Inflammatory macrophage treated with lipopolysaccharide for 1 hour (primary cell): ENCODE data around the gene DNAJC9.

ENCODE experiments used
- DNase-seq, 2 donors: peaks; one replicate each; pipeline ENCODE4 v3.0.0-alpha.2; 2020 to 2022

The DNAJC9 gene

GRCh38 chr10:73238990-73239566, 8.0 kb downstream of the DNAJC9 start:
- DNase-seq: no peak

DNA sequence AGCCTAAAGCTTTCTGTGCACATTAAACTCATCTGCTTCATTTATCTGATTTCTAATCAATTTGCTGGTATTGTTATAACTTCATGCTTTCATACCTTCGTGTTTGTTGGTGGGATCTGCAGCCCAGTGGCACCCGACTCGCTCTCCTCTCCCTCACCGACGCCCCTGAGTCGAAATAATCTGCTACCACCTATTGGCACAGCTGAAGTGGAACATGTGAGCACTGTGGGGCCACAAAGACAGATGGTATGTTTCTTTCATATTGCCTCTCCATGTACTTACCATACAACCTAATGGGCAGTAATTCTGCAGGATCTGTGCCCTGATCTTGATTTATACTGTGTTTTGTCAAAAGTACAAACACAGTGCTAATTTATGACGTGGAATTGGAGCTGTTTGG, 12.4 kb downstream of the DNAJC9 start:
- no peak for DNase-seq

DNA sequence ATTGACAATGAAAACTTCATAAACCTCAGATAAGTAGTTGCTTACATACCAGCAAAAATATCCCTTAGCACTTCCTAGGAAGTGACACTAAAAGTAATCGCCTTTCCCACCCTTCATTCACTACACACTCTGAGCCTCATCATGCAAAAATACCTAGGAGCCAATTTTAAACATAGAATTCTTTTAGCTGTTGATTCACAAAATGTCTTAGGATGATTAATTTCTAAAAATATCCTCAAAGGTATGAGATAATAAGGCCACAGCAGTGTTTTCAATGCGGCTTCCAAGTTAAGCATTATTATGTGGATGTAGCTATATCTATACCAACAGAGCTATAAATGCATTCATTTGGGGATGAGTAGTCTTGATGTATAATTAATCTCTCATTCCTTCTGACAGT, 13.2 kb downstream of the DNAJC9 start:
- no peak for DNase-seq

GRCh38 chr10:73232887-73233286, 14.2 kb downstream of the DNAJC9 start:
- no peak for DNase-seq

GRCh38 chr10:73229567-73229966, 17.5 kb downstream of the DNAJC9 start:
- DNase-seq: peak; percentile 62 to 67

GRCh38 chr10:73228247-73228646, 18.8 kb downstream of the DNAJC9 start:
- DNase-seq: peak; percentile 45 to 71

DNA sequence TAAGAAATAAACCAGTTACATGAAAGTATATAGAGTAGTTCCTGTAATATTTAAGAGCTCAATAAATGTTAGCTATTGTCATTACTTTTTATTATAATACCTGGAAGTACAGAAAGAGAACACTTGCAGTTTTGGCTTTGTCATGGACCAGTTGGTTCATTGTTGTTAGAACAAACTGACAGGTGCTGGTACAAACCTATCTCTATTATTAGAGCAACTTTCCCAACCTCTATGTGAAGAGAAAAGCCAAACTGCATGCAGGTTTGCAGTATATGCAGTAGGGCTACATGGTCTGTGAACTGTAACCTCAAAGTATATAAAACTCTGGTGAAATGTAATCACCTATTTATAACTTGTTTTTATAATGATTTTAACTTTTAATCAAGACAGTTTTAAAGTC, 20.4 kb downstream of the DNAJC9 start:
- DNase-seq: no peak

- no peak for DNase-seq
Observed at GRCh38 chr10:73225518-73225917, 21.5 kb downstream of the DNAJC9 start.

GRCh38 chr10:73220989-73221388, 26.1 kb downstream of the DNAJC9 start:
- DNase-seq: no peak

- DNase-seq: no peak
Observed at GRCh38 chr10:73219384-73219783, 27.7 kb downstream of the DNAJC9 start.

- peak in 1 of 2 donors; percentile 29 for DNase-seq
Observed at GRCh38 chr10:73218431-73219191, 28.4 kb downstream of the DNAJC9 start.

- DNase-seq: no peak
Observed at GRCh38 chr10:73217628-73218027, 29.4 kb downstream of the DNAJC9 start.

DNA sequence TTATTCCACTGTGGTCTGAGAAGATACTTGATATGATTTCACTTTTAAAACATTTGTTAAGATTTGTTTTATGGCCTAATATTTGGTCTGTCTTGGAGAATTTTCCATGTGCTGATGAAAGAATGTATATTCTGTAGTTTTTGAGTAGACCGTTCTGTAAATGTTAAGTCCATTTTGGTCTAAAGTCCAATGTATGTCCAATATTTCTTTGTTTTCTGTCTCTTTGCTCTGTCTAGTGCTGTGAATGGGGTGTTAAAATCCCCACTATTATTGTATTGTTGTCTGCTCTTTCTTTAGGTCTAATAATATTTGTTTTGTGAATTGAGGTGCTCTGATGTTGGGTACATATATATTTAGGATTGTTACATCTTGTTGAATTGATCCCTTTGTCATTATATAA, 31.3 kb downstream of the DNAJC9 start:
- DNase-seq: no peak

GRCh38 chr10:73211106-73211811, 35.8 kb downstream of the DNAJC9 start:
- no peak for DNase-seq

DNA sequence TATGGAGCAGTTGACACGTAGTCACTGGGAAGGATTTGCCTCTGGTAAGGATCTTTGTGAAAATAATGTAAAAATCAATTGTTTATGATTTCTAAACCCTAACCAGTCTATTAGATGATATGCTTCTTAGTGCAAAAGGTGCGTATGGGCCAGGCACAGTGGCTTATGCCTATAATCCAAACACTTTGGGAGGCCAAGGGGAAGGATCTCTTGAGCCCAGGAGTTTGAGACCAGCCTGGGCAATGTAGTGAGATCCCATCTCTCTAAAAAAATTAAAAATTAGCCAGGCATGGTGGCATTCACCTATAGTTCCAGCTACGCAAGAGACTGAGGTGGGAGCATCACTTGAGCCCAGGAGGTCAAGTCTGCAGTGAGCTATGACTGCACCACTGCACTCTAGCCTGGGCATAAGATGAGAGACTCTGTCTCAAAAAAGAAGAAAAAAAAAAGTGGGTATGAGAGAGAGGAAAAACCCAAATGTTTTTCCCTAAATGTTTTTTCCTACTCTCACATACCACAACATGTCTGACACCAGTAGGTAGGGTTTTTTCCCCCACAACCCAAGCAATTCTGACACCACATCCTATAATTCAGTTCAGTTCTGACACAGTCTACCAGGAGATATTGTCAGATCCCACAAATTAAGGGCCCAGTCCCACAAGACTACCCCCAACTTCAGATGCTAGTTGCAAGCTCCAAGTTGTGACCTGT, 36.5 kb downstream of the DNAJC9 start:
- no peak for DNase-seq

DNA sequence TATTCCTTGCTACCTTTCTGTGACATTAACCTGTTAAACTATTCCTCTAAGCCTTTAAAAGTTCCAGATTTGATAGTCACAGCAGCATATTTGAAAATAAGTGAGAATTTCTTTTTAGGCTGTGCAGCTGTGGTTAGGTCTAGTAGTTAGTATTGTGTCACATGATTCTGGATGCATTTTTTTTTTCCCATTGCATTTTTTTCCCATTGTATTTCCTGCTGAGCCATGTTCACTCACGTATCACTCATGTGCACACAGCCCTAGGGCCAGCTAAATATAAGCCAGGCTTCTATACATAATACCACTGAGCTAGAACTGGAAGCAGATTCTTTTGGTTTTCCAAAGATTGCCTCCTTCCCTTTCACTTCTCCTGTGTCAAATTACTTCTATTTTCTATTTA, 37.4 kb downstream of the DNAJC9 start:
- no peak for DNase-seq

GRCh38 chr10:73207883-73208282, 39.2 kb downstream of the DNAJC9 start:
- no peak for DNase-seq

DNA sequence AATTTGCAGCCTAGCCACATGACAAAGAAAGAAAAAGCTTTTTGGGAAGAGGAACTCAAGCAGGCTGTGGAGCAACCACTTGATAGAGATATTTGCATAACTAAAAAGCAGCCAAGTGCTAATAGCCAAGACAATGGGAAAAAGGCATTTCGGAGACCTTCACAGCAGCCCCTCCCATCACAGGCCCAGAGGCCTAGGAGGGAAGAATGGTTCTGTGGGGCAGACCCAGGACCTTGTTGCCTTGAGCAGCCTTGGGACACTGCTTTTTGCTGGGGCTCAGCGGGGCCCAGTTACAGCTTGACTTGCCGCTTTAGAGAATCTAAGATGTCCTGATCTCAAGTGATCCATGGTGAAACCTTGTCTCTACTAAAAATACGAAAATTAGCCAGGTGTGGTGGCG, 40.7 kb downstream of the DNAJC9 start:
- peak; percentile 18 to 44 for DNase-seq

GRCh38 chr10:73205890-73206289, 41.2 kb downstream of the DNAJC9 start:
- peak; percentile 38 to 75 for DNase-seq

- DNase-seq: peak; percentile 9 to 69
Observed at GRCh38 chr10:73205081-73205480, 42.0 kb downstream of the DNAJC9 start.
